Fibroblast of the conjunctiva (primary cell): ENCODE results near the gene CYBB.

Experiments
- DNase-seq: peaks from one replicate; pipeline ENCODE4 v3.0.0-alpha.2; 2010; ENCODE audit warnings: low read depth

The CYBB gene

DNA sequence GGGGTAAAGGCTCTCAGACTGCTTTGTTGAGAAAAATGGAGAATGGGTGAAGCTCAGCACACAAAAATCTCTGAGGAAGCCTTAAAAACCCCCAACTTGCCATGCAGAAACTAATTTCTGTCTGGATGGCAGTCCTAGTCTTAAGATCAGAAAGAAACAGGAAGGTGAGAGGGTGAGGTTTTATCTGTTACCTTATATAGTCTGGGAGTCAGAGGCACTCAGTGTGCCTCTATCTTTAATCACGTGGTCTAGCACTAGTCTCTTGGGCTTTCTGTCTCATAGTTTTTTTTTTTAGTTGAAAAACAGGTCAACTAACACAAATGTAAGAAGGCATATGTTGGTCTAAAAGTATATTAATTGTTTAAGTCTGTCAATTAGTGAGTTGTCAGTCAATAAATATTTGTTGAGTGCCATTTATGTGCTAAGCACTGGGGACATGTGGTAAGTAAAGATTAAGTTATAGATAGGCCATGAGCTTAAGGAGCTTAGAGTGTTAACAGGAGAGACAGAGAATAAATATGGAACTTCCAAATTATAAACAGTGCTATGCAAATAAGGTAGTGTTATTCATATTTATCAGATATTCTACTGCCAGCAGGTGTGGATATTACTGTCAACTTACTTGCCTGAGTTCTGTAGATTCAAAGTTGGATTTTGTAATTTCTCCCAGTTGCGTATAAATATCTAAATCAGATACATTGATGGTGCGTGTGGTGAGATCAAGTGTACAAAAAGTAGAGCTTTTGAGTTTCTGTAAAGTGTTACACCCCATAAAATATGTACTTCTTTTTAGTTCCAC is 7.0 kb downstream of the CYBB start:
- no peak for DNase-seq

DNA sequence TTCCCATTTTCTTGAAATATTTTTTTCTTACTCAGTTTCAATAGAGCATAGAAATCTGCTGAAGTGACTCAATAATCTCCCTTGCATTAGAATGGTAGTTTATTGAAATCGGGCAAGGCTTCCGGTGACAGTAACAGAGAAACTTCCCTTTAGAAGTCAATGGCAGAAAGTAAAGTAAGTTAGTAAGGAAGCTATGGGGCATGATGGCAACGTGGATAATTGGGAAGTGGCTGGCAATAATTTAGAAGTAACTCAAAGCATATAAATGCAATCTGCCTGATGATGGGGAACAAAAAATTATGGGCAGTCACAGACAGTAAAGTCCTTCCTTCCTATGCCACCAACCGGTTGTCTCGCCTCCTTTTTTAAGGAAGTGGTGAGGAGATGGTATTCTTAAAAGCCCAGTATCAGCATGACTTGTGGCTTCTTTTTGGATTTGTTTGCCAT is 7.6 kb downstream of the CYBB start:
- no peak for DNase-seq

DNA sequence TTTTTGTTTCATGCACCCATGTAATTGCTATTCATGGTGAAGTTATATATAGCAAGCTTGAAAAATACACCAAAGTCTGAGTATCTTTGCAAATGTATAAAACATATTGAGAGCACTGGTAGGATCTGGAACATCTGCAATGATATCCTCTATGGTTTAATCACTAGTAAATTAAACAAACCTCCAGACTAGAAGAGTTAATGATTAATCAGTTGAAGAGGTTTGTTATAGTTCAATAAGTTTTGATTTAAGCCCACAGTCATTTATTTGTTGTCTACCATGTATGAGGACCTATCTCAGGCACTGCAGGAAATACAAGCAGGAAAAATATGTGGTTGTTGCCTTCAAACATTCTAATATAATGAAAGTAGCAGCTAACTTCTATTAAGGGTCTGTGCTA is 16.5 kb downstream of the CYBB start:
- DNase-seq: no peak

DNA sequence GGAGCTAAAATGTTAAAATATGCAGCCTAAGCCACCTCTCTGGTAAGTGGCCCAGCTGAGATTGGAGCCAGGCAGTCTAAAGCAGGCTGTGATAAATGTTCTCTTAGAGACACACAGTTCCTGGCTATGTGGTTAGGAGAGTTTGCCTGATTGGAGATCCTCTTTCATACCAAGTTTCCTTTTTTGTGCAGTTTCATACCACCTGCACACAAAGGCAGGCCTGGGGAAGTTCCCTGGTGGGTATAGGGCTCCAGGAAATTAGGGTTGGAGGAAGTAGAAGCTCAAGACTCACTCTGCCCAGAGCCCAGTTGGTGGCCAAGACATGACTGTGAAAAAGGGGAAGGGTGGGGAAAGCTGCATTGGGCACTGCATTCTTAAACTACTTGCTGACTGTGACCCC is 16.9 kb downstream of the CYBB start:
- DNase-seq: no peak

DNA sequence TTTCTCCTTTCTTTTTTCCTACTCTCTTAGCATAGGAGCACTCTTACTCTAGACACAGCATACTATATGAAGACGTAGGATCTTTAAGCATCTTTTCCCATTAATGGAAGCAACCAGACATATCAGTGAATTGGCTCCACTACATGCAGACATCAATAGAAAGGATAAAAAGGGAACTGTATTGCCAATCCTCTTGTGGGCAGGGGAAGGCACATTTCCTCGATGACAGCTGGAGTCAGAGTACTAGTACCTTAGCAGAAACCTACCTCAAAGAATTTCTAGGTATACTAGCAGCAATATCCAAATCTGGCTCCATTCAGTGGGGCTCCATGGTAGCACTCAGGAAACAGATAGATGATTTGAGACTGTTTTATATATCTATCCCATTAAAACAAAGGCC is 20.1 kb downstream of the CYBB start:
- no peak for DNase-seq

DNA sequence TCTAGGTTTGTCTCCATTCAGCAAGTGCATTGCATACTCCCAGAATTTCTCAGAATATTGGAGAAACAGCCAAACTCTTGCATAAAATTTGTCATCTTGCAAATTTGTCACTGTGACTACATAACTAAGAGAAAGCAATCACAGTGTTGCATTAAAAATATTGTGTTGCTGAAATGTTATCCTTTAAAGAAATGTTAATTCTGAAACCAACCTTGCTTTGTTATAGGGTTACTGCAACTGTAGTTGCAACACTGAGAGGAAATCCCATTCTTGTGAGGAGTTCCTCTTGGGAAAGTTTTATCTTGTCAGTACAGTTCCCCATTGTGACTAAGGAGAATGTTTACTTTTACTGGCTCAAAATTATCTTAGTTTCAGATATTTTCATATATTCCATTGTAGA is 20.9 kb downstream of the CYBB start:
- DNase-seq: no peak

DNA sequence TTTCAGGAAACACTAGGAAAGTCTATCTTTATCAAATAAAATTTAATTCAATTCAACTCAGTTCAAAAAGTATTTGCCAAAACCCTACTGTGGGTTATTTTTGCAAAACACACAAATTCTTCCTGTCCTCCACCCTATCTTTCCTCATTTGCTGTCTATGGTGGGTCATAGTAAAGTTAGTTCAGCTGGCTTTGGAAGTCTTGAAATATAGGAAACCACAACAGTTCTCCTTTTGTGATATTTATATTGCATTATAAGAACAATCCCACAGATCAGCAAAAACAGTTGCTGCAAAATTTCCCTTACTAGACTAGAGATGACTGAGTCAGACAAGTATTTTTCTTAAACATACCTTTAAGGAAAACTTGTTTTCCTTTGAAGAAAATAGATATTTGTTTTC is 22.2 kb downstream of the CYBB start:
- no peak for DNase-seq

DNA sequence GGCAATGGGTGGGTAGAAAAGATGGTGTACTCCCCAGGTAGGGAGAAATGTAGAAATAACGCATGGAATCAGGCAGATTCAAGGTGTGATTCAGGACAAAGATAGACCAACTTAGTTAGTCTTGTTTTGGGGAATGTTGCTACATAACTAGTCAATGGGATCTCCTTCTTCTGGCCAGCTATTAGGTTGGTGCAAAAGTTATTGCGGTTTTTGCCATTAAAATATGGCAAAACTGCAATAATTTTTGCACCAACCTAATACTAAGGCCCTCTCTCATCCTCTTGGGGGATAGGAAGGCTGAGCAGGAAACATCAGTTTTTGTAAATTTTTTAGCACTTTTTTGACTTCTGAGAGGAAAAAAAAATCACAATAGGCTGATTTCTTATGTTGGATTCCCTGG is 23.2 kb downstream of the CYBB start:
- no peak for DNase-seq

DNA sequence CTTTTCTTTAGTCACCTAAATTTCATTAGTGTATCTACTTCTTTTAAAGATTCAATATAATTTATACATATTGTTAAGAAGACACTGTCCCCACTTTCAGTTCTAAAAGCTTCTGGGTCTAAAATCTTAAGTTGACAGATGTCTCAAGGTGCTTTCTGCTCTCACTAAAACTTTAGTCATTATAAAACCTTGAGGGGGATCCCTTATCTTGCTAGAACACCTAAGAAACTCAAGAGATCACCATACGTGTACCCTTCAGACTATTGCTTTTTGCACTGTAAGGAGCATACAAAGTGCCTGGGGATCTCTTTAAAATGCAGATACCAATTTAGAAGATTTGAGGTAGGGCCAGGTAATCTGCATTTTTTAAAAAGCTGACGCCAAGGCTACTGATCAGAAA is 30.1 kb downstream of the CYBB start:
- DNase-seq: no peak

DNA sequence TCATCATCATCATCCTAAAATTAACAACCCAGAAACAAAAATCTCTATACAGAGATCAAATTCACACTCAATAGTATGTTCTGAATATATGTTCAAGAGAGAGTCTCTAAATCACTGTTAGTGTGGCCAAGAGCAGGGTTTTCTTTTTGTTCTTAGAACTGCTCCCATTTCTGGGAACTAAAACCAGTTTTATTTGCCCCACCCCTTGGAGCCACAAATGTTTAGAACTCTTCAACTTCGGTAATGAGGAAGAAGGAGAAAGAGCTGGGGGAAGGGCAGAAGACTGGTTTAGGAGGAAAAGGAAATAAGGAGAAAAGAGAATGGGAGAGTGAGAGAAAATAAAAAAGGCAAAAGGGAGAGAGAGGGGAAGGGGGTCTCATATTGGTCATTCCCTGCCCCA is 32.3 kb downstream of the CYBB start:
- DNase-seq: no peak

DNA sequence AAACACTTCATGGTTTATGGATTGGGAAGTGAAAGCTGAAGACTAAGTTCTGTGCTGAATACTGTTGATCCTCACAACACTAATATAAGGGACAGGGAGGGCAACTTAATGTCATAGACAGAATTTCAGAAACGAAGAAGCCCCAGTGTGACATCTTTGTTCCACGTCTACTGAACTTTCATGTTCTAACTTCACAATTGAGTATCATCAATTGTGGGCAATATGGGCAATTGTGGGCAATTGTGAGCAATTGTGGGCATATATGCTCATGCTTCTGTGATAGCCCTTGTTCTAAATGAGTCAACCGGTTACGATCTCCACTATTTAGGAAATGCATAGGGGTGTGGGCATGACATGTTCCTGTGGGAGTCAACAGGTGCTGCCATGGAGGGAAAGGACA is 33.7 kb downstream of the CYBB start:
- no peak for DNase-seq

DNA sequence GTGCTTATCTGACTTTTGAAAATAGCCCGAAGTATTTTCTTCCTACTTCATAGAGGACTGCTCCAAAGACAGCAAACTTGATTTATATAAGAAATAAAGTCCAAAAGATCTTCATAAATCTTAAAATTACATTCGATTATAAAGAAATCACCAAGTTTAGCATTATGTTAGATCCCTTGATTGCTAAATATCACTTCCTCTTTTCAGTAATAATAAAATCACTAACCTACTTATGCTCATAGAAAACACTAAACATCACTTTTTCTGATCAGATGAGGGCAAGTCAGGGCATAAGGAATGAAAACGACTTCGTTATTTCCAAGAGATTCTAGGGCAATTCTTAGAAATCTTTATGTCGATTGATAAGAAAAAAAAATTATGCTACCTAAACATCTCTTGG is 35.5 kb downstream of the CYBB start:
- no peak for DNase-seq

DNA sequence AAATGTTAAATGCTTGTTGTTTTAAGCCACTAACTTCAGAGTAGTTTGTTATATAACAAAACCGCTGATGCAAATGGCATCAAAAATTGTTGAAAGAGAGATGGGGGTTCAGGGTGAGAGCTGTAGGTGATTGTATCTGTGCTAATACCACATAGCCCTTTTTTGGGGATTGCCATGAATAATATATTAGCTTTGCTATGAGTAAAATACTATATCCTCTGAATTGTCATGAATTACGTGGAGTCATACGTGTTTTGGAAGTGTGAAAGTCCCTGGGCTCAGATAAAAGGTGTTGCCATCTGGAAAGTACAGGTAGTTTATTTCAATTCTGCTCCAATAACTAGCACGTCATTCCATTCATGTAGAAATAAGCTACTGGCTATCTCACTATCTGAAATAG is 36.9 kb downstream of the CYBB start:
- DNase-seq: no peak

DNA sequence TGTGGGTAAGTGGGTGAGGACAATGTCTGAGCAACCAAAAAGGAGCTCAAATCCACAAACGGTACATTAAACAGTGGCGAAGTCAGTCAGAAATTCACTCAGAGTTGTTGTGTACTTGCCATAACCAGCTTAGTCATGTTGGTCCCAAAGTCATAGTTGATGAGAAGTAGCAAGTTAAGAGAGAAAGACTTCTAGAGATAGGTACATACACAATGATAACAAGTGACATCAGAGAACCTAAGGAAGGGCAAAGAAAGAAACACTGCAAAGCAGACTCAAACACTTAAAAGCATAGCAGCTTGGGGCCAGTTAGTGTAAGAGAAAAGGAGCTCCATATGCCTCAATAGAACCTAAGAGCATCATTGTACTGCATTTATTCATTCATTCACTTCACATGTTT is 37.3 kb downstream of the CYBB start:
- DNase-seq: no peak

DNA sequence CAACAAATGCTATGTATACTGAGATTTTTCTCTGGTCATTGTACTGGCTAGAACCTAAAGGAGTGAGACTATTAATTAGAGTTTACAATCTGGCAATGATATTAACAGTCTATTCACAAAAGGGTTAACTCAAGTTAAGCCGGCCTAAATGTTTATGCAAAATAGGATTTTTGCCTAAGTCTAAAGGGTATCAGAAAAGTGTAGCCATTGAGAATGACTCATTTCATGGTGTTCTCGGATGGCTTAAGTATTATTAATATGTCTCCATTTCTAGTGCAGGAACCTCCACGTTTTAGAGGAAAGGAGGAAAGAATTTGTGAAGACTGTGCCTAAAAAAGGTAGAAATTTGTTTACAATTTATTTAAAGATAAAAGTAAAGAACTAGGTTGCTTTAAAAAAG is 37.7 kb downstream of the CYBB start:
- no peak for DNase-seq

DNA sequence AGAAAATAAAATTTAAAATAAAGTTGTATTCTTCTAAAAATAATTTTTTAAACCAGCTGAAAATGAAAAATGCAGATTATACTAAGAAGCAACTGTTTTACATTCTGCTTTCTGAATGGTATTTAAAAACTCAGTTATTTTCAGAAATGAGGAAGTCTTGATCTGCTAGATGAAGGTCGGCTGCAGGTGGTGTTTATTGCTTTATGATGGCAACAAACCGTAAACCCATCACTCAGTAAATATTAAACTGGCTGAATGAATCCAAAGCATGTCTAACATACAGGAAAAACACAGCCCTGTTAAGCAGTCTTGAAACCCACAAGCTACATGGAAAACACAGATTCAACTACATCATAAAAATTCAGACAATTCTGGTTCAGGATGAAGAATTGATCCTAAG is 38.2 kb downstream of the CYBB start:
- DNase-seq: no peak

DNA sequence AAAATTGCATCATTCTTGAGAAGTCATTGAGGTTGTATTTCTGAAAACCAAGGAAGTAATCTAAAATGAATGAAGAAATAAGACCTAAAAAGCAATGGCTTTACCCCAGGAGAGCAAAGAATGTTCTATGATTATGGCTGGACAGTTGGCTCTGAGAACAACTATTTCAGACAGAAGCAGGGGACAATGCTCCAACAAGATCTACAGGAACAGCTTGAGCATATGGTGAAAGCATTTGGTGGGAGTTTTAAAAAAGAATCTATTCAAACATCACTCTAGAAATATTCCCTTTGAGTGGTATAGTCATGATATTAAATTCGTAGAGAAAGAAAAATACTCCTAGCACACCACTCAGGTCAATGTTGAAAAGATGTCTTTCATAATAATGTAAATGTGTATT is 40.8 kb downstream of the CYBB start:
- DNase-seq: no peak

DNA sequence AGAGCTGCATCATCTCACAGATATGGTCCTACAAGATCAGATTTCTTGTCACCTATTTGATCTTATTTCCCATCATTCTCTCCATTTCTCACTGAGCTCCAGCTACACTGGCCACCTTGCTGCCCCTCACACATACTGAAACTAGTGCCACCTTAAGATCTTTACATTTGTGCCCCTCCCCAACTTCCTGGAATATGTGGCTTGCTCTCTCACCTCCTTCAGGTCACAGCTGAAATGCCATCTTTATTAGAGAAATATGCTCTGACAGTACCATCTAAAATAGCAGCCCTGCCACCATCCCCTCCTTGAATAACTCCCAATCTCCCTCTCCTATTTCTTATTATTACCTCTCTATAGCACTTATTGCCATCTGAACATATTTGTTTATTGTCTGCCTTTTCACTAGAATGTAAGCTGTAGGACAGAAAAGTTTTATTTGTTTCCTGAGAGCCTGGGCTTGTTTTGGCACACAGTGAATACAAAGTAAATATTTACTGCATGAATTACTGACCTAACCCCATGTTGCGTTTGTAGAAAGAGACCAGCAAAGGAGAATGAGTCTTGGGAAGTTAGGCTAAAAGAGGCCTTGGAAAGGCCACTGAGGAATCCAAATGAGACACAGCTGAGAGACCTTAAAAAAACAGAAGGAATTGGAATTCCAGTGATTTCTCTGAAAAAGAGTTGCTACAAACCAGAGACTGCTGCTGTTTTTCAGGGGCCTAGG is 44.8 kb downstream of the CYBB start:
- DNase-seq: no peak

DNA sequence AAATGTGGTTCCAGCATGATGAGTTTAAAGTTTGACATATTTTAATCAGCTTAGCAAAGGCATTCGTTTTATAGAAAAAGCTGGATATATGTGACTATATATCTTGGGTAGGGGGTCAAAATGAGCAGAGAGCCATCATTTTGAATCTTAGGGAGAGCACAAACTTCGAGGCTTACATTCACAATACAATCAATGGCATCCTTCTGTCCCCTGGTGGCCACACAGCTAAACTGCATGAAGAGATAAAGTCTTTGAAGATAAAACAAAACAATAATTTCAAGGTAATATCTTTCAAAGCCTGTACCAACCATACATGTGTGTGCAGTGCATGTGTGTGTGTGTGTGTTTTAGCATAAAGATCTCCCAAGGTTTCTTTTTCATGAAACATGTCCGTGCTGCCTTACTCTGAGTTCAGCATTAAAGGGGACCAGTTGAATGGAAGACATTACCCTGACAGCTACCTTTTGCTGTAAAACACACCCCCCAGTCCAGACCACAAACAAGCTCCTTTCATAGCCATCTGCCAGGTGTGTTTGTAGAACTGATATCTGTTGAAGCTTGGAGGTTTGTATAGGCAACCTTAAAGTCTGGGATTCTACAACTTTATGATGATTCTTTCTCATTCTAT is 45.5 kb downstream of the CYBB start:
- DNase-seq: no peak

DNA sequence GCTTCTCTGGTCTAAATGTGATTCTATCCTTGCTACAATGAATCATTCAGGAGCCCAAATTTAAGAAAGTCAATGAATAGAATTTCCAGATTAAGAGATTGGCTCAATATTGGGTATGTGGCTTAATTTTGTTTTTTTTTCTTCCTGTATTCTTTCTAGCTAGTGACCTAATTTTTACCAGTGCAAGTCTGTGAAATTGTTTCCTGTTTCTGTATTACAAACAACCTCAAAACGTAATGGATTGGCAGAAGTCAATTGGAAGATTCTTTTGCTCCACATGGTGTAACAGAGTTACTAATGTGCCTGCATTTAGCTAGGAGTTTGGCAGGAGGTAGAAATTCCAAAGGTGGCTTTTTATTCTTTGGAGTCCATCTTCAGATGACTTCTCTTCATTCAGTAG is 49.9 kb downstream of the CYBB start:
- DNase-seq: no peak

DNA sequence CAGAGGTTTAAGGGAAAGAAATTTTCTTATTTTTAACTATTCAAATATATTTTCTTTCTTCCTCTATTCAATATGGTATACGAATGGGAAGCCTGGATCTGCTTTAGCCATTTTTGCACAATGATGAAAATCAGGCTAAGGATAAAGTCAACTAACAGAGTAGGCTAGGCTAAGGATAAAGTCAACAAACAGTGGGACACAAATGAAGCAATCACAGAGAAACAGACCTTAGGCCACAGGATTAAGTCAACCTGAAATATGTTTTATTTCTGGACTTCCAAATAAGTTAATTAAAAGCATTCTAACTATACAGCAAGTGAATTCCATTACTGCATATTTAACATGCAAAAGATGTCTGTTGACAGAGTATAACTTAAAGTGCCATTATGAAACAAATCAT is 50.5 kb downstream of the CYBB start:
- DNase-seq: no peak

DNA sequence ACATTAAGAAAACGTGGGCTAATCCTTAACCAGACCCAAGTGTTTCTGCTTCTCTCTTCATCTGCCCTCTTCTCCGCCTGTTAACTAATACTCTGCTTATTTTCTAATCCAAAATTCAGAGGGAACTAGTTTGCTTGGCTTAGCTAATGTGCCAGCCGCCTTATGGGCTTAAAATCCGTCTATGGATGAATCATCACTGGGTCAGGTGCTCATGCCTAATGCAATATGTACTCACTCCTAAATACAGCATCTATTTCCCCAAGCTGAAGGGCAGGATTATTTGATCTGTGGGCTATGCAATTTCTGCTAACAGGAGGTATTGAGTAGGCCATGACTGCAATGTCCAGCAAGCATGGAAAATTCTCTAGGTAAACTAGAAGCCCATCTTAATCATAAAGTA is 55.1 kb downstream of the CYBB start:
- no peak for DNase-seq

DNA sequence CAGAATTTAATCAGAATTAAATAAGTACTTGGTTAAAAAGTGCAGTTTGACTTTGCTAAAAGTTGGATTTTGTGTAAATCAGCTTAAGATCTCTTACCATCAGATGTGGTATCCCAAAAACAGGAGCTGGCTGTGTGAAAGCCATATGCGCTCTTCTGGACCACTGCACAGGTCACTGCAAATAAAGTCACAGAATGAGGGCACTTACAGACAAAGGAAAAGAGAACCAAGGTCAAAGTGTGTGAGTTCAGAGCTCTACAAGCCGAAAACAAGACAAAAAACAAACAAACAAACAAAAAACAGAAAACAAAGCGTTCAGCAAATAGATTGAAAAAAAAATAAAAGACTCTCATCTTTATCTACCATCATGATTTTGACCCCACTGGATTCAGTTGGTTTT is 61.1 kb downstream of the CYBB start:
- DNase-seq: no peak
